ENCODE results near the gene PES1.
"Not testable (repeated sequence)": the region's sequence is repeated elsewhere in the genome, so short reads cannot be mapped to it uniquely, and the experiment has no call there.

PES1 gene

DNA sequence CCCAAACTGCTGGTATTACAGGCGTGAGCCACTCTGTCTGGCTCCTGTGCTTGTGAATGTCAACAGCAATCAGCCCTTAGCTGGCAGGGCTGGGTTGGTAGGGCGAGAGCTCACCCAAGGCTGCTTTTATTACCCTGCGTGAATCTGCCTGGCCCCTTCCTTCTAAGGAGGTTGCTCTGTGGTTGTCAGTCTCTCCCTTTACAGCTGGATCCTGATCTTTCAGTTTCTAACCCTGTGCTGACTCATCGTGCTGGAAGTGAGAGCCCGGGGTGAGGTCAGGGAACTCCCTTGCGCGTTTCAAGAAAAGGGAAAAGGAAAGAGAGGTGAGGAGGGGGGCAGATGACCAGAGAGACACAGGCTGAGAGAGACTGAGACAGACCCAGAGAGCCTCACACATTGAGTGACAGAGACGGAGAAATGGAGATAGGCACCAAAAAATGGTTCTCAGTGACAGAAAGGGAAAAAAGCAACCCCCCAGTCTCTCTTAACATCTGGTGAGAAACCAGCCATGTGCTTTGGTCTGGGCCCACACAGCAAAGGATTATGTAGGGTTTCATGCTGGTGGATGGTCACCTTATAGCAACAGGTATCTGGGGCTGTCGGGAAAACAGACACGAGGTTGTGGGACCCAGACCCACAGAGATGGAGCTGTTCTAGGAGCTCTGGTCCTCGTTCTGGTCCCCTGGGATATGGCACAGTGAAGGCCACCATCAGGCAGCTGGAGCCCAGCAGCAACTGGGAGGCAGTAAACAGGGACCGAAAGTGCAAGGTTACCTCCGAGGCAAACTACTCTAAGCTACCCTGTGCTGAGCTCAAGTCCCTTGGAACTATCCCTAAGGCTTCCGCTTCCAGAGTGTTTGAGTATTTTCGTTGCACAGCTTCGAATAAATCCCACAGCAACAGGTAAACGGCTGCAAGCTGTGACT is 17.8 kb upstream of the PES1 start:
- peak; percentile 92 for DNase-seq (ENCODE audit: low read depth)

DNA sequence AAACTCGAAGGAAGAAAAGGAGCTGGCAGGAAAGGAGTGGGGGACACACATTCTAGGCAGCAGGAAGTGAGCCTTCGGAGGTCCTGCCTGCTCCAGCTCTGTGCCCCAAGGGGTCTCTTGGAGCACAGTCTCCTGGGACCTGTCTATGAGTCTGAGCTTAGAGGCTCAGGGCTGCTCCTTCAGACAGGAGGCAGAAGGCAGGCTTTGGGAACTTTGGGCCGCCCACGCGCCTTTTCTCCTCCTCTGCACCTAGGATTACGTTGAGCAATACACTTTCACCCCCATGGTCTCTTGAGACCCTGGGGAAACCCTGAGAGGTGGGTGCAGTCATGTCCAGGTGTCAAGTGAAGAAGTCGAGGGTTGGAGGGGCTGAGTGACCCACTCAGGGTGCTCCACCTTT is 16.2 kb upstream of the PES1 start:
- no peak for DNase-seq (ENCODE audit: low read depth)

DNA sequence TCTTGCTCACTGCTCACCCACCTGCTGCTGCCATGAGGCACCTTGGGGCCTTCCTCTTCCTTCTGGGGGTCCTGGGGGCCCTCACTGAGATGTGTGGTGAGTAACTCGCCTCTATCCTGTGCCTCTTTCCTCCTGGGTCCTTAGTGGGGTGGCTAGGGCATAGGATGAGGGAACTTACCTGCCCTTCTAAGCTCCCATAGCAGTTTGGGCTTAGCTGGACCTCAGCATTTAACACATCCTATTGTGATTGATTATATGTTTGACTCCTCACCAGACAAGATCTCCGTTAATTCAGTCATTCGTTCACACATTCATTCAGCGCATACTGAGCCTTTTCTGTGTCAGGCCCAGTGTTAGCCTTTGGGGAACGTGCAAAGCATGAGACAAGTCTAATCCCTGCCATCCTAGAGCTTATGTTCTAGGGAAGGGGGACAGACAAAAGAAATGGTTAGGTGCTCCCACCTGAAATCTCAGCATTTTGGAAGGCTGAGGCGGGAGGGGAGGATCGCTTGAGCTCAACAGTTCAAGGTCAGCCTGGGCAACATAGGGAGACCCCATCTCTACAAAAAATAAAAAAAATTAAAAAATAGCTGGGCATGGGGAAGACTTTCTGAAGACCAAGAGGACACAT is 15.7 kb upstream of the PES1 start:
- DNase-seq (ENCODE audit: low read depth): no peak

DNA sequence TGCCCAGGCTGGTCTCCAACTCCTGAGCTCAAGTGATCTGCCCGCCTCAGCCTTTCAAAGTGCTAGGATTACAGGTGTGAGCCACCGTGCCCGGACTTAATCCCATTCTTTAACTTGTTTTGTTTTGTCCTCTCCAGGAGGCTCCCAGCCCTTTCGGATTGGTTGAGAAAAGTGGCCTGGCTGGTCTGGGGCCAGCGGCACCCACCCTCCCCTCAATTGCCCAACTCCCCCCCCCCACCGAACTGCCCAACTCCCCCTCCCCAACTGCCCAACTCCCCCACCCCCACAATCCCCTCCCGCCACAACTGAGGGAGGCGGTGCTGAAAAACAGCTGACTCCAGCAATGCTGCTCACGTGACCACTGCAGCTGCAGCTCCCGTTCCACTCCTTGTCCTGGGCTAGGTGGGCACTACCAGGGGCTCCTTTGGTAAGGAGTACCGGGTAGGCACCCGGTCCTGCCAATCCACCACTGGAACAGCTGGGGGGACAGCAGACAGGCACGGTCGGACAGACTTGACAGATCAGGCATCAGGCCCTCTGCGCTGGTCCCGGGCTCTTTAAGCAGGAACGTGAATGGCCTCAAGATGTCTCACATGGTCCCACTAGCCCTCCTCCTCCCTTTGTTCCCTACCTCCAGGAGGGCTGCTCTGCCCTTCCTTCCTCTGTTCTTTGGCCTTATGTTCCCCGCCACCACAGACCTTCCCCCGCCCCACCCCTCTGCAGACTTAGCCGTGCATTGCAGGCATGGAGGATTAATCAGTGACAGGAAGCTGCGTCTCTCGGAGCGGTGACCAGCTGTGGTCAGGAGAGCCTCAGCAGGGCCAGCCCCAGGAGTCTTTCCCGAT is 15.0 kb upstream of the PES1 start, which contains the start of gene TCN2:
Gene TCN2, plus strand, starts transcription at position 720 of the 845 bp plus-strand sequence. CDS start 158 bp downstream, outside the sequence.
- DNase-seq (ENCODE audit: low read depth): peak; percentile 87

DNA sequence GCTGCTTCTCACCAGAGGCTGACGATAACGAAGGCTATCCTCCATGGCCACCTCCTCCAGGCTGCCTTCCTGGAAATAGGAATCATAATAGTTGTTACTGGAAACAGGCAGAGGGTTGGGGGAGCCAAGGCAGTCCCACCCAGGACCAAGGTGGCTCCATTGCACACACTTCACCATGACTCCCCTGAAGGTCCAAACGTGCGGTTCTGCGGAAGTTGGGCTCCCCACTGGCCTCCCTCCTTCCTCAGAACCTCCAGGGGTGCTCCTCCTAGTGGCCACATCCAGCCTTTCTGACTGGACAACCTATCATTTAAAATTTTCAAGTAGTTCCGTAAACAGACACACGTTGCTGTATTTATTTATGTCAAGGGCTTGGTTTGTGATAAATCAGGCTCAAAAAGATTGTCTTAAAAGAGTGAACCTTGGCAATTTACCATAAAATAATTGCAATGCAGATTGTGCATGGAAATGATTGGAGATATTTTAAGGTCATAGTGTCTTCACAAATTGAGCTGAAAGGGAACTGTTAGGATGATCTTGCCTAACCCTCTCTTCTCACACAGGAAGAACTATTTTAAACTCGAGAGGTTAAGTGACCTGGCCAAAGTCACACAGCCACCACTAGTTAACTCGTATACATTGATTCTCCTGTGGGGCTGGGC is 13.9 kb upstream of the PES1 start:
- DNase-seq (ENCODE audit: low read depth): peak; percentile 68

DNA sequence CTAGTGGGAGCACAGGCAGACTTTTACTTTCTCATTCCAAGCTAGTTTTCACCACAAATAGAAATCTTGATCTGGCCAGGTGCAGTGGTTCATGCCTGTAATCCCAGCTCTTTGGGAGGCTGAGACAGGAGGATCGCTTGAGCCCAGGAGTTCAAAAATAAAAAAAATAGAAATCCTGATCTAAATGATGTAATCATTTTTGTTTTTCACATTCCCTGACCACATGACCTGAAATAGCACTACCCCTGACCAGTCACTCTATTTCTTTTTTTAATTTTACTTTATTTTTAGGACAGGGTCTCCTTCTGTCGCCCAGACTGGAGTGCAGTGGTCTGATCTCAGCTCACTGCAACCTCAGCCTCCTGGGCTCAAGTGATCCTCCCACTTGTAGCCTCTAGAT is 13.0 kb upstream of the PES1 start:
- DNase-seq (ENCODE audit: low read depth): no peak

DNA sequence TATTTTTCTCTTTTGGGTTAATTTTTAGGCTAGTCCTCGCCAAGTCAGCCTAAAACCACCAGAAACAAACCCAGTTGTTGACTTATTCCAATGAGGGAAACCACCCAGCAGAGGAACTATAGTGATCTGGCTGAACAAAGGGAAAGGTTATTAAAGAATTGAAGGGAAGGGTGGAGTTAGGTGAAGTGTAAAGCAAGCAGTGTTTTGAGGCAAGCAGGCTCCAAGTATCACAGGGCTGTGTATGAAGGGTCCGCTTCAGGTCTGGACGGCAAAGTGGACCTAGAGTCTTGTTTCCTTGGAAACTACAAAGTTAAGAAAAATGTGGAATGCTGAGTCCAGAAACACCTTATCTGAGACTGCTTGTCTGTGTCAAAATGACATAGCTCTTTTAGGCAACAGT is 12.1 kb upstream of the PES1 start:
- no peak for DNase-seq (ENCODE audit: low read depth)

DNA sequence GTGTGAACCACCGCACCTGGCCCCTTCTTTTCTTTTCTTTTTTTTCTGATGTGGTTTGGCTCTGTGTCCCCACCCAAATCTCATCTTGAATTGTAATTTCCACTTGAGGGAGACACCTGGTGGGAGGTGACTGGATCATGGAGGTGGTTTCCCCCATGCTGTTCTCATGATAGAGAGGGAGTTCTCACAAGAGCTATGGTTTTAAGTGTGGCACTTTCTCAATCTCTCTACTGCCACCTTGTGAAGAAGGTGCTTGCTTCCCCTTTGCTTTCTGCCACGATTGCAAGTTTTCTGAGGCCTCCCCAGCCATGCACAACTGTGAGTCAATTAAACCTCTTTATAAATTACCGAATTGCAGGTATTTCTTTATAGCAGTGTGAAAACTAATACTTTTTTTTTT is 10.3 kb upstream of the PES1 start:
- DNase-seq (ENCODE audit: low read depth): peak; percentile 61

DNA sequence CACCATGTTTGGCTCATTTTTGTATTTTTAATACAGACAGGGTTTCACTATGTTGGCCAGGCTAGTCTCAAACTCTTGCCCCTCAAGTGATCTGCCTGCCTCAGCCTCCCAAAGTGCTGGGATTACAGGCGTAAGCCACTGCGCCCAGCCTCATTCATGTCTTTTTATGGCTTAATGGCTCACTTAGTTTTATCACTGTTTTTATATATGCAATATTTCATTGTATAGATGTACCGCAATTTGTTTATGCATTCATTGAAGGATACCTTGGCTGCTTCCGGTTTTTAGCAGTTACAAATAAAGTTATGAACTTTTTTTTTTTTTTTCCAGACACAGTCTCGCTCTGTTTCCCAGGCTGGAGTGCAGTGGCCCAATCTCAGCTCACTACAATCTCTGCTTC is 9.8 kb upstream of the PES1 start:
- DNase-seq (ENCODE audit: low read depth): no peak

DNA sequence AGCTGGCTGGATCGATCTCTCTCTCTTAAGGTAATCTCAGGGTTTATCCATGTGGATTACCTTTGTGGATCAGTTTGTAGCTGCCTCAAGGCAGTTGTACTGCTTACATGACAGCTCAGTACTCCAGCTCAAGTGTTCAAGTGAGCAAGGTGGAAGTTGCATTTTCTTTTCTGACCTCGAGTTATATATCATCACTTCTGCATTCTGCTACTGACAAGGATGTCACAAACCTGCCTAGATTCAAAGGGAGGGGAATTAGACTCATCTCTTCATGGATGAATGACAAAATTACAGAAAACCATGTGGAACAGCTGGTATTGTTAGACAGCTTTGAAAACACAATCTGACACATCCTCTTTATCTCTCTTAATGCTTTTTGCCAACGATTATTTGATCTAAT is 9.2 kb upstream of the PES1 start:
- DNase-seq (ENCODE audit: low read depth): no peak

DNA sequence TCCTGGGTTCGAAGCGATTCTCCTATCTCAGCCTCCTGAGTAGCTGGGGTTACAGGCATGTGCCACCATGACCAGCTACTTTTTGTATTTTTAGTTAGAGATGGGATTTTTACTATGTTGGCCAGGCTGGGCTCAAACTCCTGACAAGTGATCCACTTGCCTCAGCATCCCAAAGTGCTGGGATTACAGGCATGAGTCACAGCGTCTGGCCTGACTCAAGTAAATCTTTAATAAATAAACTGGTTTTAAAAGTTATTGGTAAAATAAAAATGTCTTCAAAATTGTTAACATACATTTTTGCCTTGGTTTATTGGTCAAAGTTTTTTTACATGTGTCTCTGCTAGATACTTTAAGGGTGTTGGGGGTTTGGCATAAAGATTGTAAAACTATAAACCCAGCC is 7.3 kb upstream of the PES1 start:
- DNase-seq (ENCODE audit: low read depth): no peak

DNA sequence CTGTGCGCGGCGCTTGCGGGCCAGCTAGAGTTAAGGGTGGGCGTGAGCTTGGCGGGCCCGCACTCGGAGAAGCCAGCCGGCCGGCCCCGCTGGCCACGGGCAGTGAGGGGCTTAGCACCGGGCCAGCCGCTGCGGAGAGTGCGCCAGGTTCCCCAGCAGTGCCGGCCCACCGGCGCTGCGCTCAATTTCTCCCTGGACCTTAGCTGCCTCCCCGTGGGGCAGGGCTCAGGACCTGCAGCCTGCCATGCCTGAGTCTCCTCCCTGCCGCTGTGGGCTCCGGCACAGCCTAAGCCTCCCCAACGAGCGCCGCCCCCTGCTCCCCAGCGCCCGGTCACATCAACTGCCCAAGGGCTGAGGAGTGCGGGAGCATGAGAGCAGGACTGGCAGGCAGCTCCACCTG is 5.2 kb upstream of the PES1 start:
- no peak for DNase-seq (ENCODE audit: low read depth)

DNA sequence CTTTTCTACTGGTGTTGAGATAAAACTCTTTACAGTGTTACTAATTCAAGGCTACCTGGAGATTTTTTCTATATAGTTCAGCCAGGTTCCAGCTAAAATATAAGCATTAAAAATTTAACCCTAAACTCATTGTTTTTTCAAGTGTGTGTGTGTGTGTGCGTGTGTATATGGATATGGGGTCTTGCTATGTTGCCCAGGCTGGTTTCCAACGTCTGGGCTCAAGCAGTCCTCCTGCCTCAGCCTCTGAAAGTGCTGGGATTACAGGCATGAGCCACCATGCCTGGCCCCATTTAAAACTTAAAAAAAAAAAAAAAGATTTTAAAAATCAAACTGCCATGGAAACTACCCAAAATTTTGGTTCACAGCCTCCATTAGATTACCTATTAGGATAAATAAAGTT is 4.5 kb upstream of the PES1 start:
- no peak for DNase-seq (ENCODE audit: low read depth)

DNA sequence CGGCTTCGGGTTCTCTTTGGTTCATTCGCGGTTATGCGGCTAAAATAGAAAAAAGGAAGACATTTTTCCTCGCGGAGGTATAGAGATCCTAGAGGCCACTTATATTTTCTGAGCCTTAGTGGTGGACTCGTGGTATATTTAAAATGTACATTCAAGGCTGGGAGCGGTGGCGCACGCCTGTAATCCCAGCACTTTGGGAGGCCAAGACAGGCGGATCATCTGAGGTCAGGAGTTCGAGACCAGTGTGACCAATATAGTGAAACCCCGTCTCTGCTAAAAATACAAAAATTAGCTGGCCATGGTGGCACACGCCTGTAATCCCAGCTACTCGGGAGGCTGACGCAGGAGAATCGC is 627 bp upstream of the PES1 start:
- DNase-seq (ENCODE audit: low read depth): not testable (repeated sequence)

DNA sequence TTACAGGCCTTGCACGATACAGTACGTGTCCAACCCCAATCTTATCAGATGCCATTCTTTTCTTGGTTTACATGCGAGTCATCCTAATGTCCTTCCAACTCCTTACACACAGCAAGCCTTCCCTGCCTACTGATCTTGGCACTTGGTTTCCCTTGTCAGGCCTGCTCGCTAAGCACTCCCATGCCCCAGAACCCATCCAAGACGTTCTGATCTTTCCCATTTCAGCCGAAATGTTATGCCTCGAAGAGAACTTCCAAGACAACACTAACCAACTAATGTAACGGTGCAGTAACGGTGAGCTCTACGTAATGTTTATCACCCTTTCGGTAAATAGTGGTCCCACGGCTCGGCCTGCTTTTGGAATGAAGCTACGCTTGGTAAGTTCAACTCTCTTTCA is 521 bp downstream of the PES1 start:
- DNase-seq (ENCODE audit: low read depth): peak; percentile 59

DNA sequence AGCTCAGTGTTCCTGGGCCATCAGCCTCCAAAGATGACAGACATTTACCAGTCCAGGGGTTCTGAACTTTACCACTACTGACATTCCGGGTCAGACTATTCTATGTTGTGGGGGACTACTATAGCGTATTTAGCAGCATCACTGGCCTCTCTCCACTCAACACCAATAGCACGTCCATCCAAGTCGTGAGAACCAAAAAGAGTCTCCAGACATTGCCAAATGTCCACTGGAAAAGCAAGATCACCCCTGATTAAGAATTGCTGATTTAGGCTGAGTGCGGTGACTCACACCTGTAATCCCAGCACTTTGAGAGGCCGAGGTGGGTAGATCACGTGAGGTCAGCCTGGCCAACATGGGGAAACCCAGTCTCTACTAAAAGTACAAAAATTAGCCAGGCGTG is 5.3 kb downstream of the PES1 start:
- no peak for DNase-seq (ENCODE audit: low read depth)

DNA sequence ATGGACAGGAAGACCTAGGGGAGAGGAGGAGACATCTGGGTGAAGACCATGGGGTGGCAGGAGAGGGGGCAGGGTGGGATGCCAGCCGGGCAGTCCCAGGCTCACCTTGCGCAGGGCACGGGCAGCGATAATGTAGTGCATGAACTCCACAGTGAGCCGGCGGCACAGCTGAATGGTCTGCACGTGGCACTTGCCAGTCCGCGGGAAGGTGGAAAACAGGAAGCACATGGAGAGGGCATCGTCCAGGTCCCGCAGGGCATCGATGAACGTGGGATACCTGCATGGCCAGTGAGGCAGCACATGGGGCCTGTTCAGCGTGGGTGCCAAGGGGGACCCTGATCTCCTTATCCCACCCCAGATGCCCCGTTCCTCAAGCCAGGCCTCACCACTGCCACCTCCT is 7.3 kb downstream of the PES1 start:
- DNase-seq (ENCODE audit: low read depth): no peak

DNA sequence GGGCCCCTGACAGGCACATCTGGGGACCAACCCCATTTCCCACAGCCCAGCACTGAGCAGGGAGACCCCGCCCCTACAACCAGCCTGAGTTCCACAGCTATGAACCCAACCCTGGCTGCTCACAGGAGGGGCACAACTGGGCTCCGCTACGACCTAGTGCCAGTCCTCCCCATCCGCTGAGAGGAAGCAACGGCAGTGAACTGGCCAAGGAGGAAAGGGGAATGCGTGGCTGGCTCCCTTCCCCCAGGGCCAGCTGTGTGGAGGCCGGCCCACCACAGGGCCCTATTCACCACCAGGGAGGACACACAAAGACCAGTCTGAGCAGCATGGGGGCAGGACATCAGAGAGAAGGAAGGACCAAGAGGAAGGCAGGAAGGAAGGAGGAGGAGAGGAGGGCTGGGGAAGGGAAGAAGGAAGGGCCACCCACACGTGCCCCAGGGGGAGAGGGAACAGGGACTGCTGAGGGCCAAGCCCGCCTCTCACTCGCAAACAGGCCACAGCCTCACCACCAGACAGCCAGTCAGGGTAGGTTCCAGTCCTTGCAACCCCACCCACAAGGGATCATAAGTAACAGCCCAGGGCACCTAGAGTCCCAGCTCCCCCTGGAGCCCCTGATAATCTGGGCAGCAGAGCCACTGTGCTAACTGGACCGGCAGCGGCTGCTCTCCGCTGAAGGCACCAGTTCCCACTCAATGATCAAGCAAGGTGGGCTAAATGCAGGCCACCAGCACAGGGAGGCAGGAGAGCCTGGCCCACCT is 8.7 kb downstream of the PES1 start:
- DNase-seq (ENCODE audit: low read depth): no peak

DNA sequence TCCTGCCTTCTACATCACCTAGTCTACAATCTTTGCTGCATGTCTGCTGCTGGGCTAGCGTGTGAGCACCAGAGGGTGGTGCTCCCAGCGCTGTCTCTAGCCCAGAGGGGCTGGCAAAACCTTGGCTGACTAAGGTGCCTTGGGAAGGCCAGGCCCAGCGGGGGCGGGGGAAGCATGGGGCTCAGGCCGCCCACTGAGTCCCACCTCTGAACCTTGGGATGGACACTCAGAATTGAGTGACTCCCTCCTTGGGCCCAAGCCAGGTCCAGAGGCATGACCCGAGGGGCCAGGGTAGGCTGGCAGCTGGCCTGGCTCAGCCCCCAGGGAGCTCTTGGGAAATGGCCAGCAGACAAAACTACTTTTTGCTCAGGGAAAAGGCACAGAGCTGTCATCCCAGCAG is 9.7 kb downstream of the PES1 start:
- DNase-seq (ENCODE audit: low read depth): no peak

DNA sequence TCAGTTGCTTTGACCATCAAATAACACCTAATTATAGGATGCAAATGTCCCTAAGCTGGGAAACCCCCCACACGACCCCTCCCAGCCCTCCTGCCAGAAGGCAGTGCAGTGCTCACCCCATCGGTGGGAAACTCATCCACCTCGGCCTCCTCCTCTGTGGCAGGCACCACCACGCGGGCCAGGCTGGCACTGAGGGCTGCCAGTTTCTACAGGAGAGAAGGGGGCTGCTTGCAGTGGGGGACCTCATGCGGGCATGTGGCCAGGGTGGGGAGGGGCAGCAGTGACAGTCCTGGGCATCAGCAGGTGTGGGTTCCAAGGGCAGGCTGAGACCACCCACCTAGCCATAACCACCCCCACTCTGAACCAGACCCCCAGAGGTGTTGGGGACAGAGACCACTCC is 10.8 kb downstream of the PES1 start:
- no peak for DNase-seq (ENCODE audit: low read depth)

DNA sequence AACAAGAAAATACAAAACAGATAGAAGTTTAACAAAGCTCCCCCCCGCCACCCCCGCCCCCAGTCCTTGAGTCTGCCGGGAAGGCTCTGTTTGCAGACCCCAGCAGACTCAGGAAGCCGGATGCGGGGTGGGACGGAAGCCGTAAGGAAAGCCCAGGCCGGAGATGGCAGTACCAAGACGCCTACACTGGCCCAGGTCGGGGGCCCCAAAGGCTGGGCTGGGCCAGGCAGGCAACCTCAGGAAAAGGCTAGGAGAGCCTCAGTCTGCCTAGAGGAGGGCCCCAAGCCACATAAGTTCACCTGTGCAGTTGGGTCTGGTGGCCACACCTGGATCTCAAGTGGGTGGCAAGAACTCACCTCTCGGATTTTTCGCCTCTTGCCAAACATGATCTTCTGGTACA is 13.2 kb downstream of the PES1 start:
- no peak for DNase-seq (ENCODE audit: low read depth)

DNA sequence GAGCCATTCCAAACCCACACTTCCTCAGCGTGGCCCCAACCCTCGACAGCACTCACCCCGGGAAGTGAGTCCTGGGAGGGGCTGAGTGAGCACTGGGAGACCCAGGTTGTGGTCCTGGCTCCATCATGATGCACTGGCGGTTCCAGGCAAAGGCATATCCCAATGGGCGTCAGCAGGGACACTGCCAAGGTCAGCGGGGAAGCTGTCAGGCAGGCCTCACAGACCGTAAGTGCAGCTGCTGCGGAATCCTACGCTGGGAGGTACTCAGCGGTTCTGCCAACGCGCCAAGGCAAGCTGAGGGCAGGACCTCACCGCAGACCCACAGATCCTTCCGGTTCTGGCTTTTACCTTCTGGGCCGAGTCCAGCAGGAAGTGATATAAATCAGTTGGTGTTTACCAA is 15.9 kb downstream of the PES1 start:
- no peak for DNase-seq (ENCODE audit: low read depth)

All from ELR (cell line).